OCI-LY1 (cell line): ENCODE measurements around the gene SLBP.

Experiments used
- H2AFZ ChIP-seq: fragments of 200-600 bp; sonication (generic), shearing (Covaris generic); 2 replicates; pipeline ENCODE4 v1.6.0; 2014; ENCODE audit warnings: antibody characterized with exemption, mild to moderate bottlenecking, low read length
- H3F3A ChIP-seq: fragments of 200-600 bp; sonication (generic), shearing (Covaris generic); 2 replicates; pipeline ENCODE4 v1.6.0; 2014; ENCODE audit warnings: mild to moderate bottlenecking, antibody characterized with exemption, low read length, moderate library complexity; ENCODE audit not compliant: insufficient read depth
- H3K27ac ChIP-seq: fragments of 200-600 bp; sonication (generic); 2 replicates; pipeline ENCODE4 v1.5.1; 2014; ENCODE audit warnings: low read length, mixed run types, mild to moderate bottlenecking, low read depth; ENCODE audit not compliant: poor library complexity, severe bottlenecking
- H3K27me3 ChIP-seq: fragments of 200-600 bp; sonication (generic); 2 replicates; pipeline ENCODE4 v1.6.0; 2014; ENCODE audit warnings: antibody characterized with exemption, mild to moderate bottlenecking, low read length, moderate library complexity; ENCODE audit not compliant: insufficient read depth
- H3K36me3 ChIP-seq: fragments of 200-600 bp; sonication (generic); 2 replicates; pipeline ENCODE4 v1.6.1; 2014; ENCODE audit warnings: mild to moderate bottlenecking, antibody characterized with exemption, low read length, moderate library complexity, mixed read lengths; ENCODE audit not compliant: insufficient read depth
- H3K4me1 ChIP-seq: fragments of 200-600 bp; sonication (generic); 2 replicates; pipeline ENCODE4 v1.5.1; 2014; ENCODE audit warnings: mild to moderate bottlenecking, low read length, moderate library complexity; ENCODE audit not compliant: insufficient read depth, severe bottlenecking
- H3K4me2 ChIP-seq: fragments of 200-600 bp; sonication (generic), shearing (Covaris generic); 2 replicates; pipeline ENCODE4 v1.6.1; 2014; ENCODE audit warnings: low read length
- H3K4me3 ChIP-seq: fragments of 200-600 bp; sonication (generic); 2 replicates; pipeline ENCODE4 v1.5.1; 2014; ENCODE audit warnings: low read length, low read depth, mild to moderate bottlenecking, mixed read lengths; ENCODE audit not compliant: poor library complexity, severe bottlenecking
- H3K79me2 ChIP-seq: fragments of 200-600 bp; shearing (Covaris generic); 2 replicates; pipeline ENCODE4 v1.6.1; 2016; ENCODE audit warnings: mixed run types, low read length, mixed read lengths; ENCODE audit not compliant: insufficient read depth
- H3K9ac ChIP-seq: fragments of 200-600 bp; sonication (generic), shearing (Covaris generic); 2 replicates; pipeline ENCODE4 v1.6.1; 2014; ENCODE audit warnings: mild to moderate bottlenecking, low read length, mixed read lengths
- H3K9me2 ChIP-seq: fragments of 200-600 bp; sonication (generic), shearing (Covaris generic); 2 replicates; pipeline ENCODE4 v1.6.1; 2014; ENCODE audit warnings: low read depth, mild to moderate bottlenecking, low read length, mixed read lengths
- H3K9me3 ChIP-seq: fragments of 200-600 bp; shearing (Covaris generic); 2 replicates; pipeline ENCODE4 v1.6.1; 2014; ENCODE audit warnings: low read length, mixed read lengths
- H4K20me1 ChIP-seq: fragments of 200-600 bp; sonication (generic), shearing (Covaris generic); 2 replicates; pipeline ENCODE4 v1.6.0; 2016; ENCODE audit warnings: mild to moderate bottlenecking, low read length; ENCODE audit not compliant: insufficient read depth
- EZH2 ChIP-seq: fragments of 200-600 bp; sonication (generic), shearing (Covaris generic); IDR thresholded peaks from 2 replicates; pipeline ENCODE4 v1.8.0; 2017; ENCODE audit warnings: borderline replicate concordance, mixed run types, mild to moderate bottlenecking, antibody characterized with exemption, low read length, moderate library complexity, mixed read lengths
- TF ChIP-seq, protein P1 (sequence below): fragments of 200-600 bp; sonication (generic), shearing (Covaris generic); IDR thresholded peaks from 2 replicates; pipeline ENCODE4 v1.5.1; 2017; ENCODE audit warnings: mild to moderate bottlenecking, antibody characterized with exemption, low read length, moderate library complexity, mixed read lengths

Gene SLBP

DNA sequence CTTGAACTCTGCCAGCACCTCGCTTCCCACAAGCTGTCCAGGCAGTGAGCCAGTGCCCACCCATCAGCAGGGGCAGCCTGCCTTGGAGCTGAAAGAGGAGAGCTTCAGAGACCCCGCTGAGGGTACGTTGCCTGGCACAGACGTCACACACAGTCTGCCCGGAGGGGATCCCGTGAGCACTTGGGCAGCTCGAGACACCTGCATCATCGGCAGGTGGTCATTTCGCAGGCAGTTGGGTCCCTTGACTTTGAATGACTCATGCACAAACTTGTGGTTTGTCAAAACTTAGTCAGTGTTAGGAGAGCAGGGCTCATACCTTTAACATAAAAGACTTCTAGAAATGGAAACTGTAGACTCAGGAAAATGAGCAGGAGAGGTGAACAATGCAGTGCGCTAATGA is 19.1 kb upstream of the SLBP start:
- no peak overlapping the region for H3K27ac ChIP-seq
- H3K27me3 ChIP-seq: no peaks in the 10 kb centered on the region
- no peaks in the 10 kb centered on the region for H3F3A ChIP-seq
- H3K4me1 ChIP-seq: peaks cover 3% of the 10 kb centered on the region
- H2AFZ ChIP-seq: no peak overlapping the region
- H3K9me2 ChIP-seq: no peaks in the 10 kb centered on the region
- no peak overlapping the region for H3K4me2 ChIP-seq
- no peaks in the 10 kb centered on the region for H3K9me3 ChIP-seq
- no peaks in the 10 kb centered on the region for H4K20me1 ChIP-seq
- H3K79me2 ChIP-seq: no peaks in the 10 kb centered on the region
- H3K9ac ChIP-seq: no peak overlapping the region
- no peak overlapping the region for H3K4me3 ChIP-seq
- TF ChIP-seq EZH2: no peak
- TF ChIP-seq, protein P1, sequence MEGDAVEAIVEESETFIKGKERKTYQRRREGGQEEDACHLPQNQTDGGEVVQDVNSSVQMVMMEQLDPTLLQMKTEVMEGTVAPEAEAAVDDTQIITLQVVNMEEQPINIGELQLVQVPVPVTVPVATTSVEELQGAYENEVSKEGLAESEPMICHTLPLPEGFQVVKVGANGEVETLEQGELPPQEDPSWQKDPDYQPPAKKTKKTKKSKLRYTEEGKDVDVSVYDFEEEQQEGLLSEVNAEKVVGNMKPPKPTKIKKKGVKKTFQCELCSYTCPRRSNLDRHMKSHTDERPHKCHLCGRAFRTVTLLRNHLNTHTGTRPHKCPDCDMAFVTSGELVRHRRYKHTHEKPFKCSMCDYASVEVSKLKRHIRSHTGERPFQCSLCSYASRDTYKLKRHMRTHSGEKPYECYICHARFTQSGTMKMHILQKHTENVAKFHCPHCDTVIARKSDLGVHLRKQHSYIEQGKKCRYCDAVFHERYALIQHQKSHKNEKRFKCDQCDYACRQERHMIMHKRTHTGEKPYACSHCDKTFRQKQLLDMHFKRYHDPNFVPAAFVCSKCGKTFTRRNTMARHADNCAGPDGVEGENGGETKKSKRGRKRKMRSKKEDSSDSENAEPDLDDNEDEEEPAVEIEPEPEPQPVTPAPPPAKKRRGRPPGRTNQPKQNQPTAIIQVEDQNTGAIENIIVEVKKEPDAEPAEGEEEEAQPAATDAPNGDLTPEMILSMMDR: no peak
- peaks cover 97% of the 10 kb centered on the region for H3K36me3 ChIP-seq

DNA sequence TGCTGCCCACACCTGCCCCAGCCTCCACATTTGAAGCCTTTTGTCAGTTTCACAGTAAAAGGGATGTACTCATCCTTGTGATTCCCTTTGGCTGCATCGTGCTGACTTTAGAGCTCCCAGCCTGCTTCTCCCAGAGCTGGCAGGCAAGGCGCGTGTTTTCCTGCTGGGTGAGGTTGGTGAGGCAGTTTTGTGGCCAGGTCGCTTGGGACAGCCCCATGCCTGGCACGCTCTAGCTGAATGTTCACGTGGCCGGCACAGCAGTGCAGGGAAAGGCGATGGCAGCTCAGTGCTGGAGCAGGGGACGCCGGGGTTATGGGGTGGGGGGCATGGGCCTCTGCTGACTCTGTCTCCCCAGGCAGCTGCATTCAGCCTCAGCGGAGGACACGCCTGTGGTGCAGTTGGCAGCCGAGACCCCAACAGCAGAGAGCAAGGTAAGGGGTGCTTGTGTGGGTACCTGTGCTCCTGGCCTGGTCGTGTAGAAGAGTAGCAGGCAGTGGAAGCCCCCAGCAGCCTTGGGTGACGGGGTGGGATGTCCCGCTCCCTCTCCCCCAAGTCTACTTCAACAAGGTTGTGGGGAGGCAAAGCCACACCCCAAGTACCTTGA is 18.5 kb upstream of the SLBP start:
- no peak overlapping the region for H3K27ac ChIP-seq
- H3K27me3 ChIP-seq: no peaks in the 10 kb centered on the region
- no peaks in the 10 kb centered on the region for H3F3A ChIP-seq
- H3K9ac ChIP-seq: no peak overlapping the region
- H2AFZ ChIP-seq: no peak overlapping the region
- TF ChIP-seq EZH2: no peak
- TF ChIP-seq, protein P1: no peak
- peaks cover 8% of the 10 kb centered on the region for H3K4me1 ChIP-seq
- no peak overlapping the region for H3K4me2 ChIP-seq
- H3K4me3 ChIP-seq: no peak overlapping the region
- H3K9me2 ChIP-seq: no peaks in the 10 kb centered on the region
- H3K79me2 ChIP-seq: no peaks in the 10 kb centered on the region
- H3K36me3 ChIP-seq: peaks cover 97% of the 10 kb centered on the region
- H3K9me3 ChIP-seq: no peaks in the 10 kb centered on the region
- H4K20me1 ChIP-seq: no peaks in the 10 kb centered on the region

DNA sequence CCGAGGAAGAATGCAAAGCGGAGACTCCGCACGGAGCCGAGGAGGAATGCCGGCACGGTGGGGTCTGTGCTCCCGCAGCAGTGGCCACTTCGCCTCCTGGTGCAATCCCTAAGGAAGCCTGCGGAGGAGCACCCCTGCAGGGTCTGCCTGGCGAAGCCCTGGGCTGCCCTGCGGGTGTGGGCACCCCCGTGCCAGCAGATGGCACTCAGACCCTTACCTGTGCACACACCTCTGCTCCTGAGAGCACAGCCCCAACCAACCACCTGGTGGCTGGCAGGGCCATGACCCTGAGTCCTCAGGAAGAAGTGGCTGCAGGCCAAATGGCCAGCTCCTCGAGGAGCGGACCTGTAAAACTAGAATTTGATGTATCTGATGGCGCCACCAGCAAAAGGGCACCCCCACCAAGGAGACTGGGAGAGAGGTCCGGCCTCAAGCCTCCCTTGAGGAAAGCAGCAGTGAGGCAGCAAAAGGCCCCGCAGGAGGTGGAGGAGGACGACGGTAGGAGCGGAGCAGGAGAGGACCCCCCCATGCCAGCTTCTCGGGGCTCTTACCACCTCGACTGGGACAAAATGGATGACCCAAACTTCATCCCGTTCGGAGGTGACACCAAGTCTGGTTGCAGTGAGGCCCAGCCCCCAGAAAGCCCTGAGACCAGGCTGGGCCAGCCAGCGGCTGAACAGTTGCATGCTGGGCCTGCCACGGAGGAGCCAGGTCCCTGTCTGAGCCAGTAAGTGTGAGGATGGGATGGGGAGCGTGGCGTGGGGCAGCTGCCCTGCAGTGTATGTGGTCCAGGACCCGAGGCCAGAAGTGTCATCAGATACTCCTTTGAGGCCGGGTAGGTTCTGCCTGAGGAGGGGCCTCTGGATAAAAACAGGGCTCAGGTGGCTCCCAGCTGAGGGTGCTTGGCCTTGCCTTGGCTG is 16.2 kb upstream of the SLBP start:
- no peaks in the 10 kb centered on the region for H3K79me2 ChIP-seq
- no peaks in the 10 kb centered on the region for H4K20me1 ChIP-seq
- H3K9ac ChIP-seq: no peak overlapping the region
- no peak for TF ChIP-seq EZH2
- H3F3A ChIP-seq: no peaks in the 10 kb centered on the region; the same call in 1 of the 2 replicates
- no peak overlapping the region for H2AFZ ChIP-seq
- H3K27ac ChIP-seq: no peak overlapping the region
- no peaks in the 10 kb centered on the region for H3K27me3 ChIP-seq
- no peak overlapping the region for H3K4me3 ChIP-seq
- peaks cover 93% of the 10 kb centered on the region for H3K36me3 ChIP-seq
- peaks cover 31% of the 10 kb centered on the region for H3K4me1 ChIP-seq
- no peaks in the 10 kb centered on the region for H3K9me3 ChIP-seq
- no peak overlapping the region for H3K4me2 ChIP-seq
- no peaks in the 10 kb centered on the region for H3K9me2 ChIP-seq
